Panc1 (cell line): Measurements from ENCODE around the gene SYT14.

ENCODE experiments used
- CTCF ChIP-seq: fragments of 450-650 bp; IDR thresholded peaks from 2 replicates; pipeline ENCODE4 v1.5.1; 2017; ENCODE audit warnings: mild to moderate bottlenecking
- POLR2AphosphoS5 ChIP-seq: IDR thresholded peaks from 2 replicates; pipeline ENCODE4 v1.6.1; 2012; ENCODE audit warnings: mild to moderate bottlenecking, low read depth, low read length, moderate library complexity
- REST ChIP-seq, 2 experiments: IDR thresholded peaks; 2 replicates each; pipeline ENCODE4 v1.6.1; 2011 to 2012; ENCODE audit warnings: low read depth in 2 of 2, control low read depth in 1 of 2, low read length in 1 of 2, mild to moderate bottlenecking in 1 of 2, moderate library complexity in 1 of 2; ENCODE audit not compliant: insufficient read depth in 1 of 2
- SIN3A ChIP-seq: IDR thresholded peaks from 2 replicates; pipeline ENCODE4 v1.6.1; 2012; ENCODE audit warnings: low read depth, mild to moderate bottlenecking, low read length, moderate library complexity, borderline replicate concordance; ENCODE audit not compliant: insufficient read depth
- TCF7L2 ChIP-seq: IDR thresholded peaks from 2 replicates; pipeline ENCODE4 v1.6.1; 2011; ENCODE audit warnings: mild to moderate bottlenecking, low read depth, low read length, inconsistent platforms

GRCh38 chr1:209931141-209931540 is 6.9 kb upstream of the SYT14 start:
- TF ChIP-seq REST (IDR thresholded peaks at IDR 0.05; ENCODE audit: insufficient read depth in 1 of 2, low read depth in 2 of 2, low read length in 1 of 2): no peak
- no peak for TF ChIP-seq CTCF
- no peak for TF ChIP-seq POLR2AphosphoS5
- TF ChIP-seq TCF7L2: no peak
- no peak for TF ChIP-seq SIN3A
